MV-4-11 (cell line): Measurements from ENCODE around the gene ACP3.
"Not testable (repeated sequence)": the region's sequence is repeated elsewhere in the genome, so short reads cannot be mapped to it uniquely, and the experiment has no call there.

ENCODE experiments used
- DNase-seq: peaks from one replicate; lab custom pipeline; 2025; lab: John Stamatoyannopoulos, UW

ACP3 gene, protein sequence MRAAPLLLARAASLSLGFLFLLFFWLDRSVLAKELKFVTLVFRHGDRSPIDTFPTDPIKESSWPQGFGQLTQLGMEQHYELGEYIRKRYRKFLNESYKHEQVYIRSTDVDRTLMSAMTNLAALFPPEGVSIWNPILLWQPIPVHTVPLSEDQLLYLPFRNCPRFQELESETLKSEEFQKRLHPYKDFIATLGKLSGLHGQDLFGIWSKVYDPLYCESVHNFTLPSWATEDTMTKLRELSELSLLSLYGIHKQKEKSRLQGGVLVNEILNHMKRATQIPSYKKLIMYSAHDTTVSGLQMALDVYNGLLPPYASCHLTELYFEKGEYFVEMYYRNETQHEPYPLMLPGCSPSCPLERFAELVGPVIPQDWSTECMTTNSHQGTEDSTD

DNA sequence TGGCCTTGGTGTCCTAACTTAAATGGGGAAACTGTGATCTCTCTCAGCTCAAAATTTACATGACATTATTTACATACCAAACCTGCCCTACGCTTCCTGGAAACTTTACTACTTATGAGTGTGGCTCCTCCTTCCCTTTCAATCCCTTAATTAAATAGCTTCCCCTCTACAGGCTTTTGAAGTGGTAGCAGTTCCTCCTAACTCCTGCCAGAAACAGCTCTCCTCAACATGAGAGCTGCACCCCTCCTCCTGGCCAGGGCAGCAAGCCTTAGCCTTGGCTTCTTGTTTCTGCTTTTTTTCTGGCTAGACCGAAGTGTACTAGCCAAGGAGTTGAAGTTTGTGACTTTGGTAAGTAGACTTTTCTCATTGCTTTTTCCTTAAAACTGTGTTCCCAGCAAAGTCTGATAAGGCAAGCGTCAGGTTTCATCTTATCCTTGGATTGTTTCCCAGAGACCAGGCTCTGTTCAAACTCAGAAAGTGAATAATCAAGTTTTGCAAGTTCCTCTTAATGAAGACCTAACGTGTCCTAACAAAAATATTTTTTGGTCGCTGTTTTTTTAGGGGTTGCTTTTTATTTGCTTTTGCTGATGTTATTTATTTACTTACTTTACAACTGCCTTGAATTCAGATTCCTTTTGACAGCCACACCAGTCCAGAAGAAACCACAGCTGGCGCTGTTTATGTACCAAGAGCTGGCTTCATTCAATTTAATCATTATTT, at the start of gene ACP3:
TSS of gene ACP3 (plus strand) at position 179 of the 720 bp plus-strand sequence. CDS start at position 229, 50 bp downstream.
- peak; percentile 98 for DNase-seq

DNA sequence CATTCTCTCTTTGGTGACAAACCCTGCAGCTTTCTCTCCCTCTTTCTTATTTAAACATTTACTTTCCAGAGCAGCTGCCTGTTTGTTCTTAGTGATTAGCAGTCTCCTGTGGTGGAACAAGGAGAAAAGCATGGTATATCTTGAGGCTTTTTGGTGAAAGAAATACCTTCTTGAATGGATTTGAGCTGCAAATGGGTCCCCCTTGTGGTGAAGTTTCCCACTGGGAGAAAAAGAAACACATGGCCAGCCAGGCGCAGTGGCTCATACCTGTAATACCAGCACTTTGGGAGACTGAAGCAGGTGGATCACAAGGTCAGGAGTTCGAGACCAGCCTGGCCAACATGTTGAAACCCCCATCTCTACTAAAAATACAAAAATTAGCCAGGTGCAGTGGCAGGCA, 48.3 kb upstream of the ACP3 start:
- peak; percentile 30 for DNase-seq

DNA sequence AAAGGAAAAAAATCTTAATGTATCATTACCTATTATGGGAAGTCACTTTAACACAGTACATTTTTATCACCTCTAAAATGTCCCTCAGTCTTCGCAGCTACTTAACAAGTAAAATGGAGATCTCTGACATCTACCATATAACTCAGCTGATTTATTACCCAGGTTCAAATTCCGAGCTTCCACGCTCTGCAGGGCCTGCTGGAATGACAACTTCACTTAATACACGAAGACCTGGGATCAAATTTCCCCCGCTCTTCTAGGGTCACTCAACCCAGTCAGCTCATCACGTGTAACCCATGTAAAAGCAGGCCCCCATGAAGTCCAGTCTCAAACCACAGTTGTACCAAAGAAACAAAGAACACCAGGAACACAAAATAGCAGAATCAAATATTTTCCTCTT, 44.2 kb upstream of the ACP3 start:
- DNase-seq = no peak

DNA sequence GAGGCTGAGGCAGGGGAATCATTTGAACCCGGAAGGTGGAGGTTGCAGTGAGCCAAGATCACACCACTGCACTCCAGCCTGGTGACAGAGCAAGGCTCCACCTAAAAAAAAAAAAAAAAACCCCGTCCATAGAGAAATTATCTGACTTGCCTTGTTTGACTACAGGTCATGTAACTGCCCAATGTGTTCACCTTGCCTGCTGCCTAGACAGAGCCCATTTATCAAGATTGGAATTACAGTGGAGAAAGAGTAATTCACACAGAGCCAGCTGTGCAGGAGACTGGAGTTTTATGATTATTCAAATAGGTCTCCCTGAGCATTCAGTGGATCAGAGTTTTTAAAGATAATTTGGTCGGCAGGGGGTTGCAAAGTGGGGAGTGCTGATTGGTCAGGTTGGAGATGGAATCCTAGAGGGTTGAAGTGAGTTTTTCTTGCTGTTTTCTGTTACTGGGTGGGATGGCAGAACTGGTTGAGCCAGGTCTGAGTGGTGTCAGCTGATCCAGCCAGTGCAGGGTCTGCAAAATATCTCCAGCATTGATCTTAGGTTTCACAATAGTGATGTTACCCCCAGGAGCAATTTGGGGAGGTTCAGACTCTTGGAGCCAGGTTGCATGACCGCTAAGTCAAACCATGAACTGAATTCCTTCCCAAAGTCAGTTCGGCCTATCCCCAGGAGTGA, 40.8 kb upstream of the ACP3 start:
- no peak for DNase-seq

DNA sequence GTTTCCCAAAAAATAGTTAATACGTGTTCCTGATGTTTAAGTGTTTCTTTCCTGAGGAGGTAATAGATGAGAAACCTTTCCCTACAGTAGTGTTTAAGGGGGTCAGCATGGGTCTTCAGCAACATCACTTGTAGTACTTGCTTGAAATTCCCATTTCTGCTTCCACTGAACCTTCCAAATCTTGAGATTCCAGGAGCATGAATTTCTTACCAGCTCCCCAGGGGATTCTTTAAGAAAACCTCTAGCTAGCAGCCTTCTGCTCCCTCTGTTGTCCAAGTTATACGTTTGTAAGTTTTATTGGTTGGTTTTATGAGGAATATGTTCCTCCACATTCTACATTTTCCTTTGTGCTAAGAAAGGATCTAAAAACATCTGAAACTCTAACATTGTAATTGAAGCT, 38.2 kb upstream of the ACP3 start:
- DNase-seq = no peak

DNA sequence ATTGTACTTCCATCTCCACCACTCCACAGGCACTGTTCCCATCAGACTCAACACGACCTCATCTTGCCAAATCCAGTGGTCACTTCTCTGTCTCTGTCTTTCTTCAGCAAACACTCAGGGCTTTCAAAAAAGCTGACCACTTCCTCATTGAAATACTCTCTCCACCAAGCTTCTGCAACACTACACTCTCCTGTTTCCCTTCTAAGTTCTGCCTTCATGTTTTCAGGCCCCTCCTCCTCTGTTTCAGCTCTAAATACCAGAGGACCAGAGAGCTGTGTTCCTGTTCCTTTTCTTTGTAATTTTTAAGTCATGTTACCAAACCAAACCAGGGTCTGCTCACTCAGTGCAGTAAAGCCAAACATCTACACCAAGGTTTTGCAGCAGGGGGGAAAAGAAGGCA, 33.8 kb upstream of the ACP3 start:
- DNase-seq = peak; percentile 99

DNA sequence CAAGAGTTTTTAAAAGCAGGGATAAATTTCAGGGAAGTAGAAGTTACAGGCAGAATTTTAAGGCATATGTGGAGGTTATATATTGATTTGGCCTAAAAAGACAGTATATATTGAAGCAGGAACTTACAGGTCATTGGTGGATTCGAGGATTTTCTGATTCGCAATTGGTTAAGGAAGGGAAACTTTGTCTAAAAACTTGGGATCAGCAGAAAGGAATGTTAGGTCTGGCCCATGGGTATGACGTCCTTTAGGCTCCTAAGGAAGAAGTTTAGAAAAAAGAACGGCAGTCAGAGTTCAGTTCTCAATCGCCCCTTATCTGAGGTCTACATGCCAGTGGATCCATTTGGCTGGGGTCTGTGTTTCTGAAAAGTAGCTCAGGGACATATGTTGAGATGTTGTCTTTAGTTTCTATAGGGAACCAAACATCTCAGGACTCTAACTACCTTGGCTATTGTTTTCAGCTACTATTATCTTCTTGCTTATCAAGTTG, 33.2 kb upstream of the ACP3 start:
- DNase-seq = no peak

DNA sequence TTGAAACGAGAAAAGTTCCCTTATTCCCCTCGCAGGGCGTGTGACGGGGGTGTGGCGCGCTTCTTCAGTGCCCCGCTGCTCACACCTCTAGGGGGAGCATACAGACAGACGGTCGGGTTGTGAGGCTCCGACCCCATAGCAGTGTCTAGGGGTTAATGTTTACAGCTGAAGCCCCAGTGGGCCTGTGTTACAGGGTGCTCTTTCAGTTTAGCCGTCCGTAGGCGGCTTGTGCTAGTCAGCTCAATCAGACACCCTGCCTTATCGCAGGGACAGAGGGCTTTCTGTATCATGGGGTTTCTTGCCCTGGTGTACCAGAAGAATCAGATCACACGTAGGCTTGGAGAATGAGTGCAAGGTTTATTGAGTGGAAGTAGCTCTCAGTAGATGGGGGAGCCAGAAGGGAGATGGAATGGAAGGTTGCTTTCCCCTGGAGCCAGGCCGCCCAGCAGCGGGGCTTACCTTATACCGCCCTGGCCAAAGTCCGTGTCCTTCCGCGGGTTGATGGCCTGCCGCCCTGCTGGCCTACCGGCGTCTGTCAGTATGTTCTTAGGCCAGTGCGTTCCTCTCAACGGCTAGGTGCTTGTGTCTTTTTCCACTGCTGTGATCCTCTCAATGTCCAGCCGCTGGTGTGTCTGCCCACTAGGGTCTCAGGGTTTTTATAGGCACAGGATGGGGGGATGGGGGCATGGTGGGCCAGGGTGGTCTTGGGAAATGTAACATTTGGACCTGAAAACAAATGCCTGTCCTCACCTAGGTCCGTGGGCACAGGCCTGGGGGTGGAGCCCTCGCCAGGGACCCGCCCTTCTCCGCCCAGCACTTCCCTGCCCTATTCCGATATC, 32.2 kb upstream of the ACP3 start:
- DNase-seq = no peak

DNA sequence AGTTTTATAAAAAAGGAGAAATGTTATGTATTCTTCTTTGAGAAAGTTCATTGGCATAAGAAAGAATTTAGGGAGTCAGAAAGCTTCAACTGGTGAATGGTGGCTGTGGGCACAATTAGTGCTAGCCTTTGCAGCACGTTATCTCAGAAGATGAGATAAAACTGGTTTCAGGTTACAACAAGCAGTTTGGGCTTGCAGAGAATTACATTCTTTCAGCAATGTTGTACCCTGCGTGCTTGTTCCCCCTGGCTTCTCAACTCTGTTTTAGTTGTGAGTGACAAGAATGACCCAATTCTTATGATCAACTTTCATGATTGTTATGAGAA, 31.6 kb upstream of the ACP3 start:
- no peak for DNase-seq

DNA sequence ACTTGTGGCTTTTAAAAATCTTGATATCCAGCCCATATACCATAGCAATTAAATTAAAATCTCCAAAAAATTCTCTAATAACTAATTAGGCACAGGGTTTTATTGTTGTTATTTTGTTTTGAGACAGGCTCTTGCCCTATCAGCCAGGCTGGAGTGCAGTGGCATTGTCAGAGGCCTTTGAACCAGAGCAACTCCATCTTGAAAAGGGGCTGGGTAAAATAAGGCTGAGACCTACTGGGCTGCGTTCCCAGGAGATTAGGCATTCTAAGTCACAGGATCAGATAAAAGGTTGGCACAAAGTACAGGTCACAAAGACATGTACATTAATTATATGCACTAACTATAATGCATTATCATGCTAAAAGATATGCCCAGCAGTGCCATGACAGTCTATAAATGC, 31.2 kb upstream of the ACP3 start:
- DNase-seq = no peak

DNA sequence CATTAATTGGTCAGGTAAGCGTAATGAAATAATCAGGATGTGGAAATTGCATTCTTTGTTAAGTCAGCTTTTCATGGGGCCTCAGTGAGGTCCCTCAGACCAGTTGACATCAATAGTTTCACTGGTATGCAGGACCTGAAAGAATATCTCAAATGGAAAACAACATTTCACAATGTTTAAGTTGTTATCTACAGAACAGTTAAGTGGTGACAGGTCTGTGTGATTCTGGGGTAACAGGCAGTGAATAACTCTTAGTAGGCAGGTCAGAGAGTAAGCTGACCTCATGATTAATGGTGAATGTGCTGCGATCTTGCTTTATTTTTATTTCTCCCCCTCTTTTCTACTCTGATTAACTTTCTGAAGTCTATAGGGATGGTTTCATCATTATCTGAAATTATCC, 28.9 kb upstream of the ACP3 start:
- no peak for DNase-seq

DNA sequence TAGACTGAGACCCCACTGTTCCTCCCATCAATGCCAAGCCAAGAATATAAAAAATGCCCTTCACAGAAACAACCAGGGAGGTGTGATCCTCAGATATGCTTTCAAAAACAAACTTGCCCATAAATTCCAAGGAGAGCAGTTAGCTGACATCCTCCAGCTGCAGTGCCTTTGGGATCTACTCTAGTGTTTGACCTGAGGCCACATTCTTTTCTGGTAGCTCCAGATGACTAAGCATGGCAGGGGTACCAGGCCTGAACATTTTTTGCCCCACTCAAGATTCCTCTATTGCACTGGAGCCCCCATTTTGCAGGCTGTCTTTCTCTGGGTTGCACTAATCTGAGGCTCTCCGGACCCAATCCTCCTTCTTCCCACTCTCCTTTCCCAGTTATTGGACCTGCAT, 27.9 kb upstream of the ACP3 start:
- no peak for DNase-seq

DNA sequence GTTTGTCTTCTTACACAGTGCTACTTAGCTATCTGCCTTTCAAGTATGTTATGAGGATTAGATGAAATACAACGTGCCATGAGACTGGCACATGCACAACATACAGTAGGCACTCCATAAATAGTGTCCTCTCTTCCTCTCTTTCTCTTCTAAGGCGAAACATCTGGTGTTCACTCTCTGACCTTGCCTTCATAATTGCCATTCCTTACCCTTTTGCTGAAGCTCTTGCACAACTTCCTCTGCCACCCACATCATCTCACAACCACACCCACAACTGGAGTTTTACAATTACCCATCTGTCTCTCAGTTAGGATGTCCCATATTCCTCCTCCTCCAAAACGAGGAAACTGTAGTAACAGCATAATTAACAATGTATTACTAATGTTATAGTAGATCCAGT, 26.4 kb upstream of the ACP3 start:
- DNase-seq = peak; percentile 98

DNA sequence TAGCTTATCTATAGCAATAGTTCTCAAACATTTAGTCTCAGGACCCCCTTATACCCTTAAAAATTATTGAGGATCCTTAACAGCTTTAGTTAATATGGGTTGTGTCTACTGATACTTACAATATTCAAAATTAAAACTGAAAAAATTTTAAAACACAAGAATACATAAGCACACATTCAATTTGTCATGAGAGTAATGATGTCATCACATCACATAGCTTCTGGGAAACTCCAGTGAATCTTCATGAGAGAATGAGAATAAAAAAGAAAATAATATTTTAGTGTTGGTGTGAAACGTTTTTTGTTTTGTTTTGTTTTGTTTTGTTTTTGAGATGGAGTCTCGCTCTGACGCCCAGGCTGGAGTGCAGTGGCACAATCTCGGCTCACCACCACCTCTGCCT, 25.2 kb upstream of the ACP3 start:
- no peak for DNase-seq

DNA sequence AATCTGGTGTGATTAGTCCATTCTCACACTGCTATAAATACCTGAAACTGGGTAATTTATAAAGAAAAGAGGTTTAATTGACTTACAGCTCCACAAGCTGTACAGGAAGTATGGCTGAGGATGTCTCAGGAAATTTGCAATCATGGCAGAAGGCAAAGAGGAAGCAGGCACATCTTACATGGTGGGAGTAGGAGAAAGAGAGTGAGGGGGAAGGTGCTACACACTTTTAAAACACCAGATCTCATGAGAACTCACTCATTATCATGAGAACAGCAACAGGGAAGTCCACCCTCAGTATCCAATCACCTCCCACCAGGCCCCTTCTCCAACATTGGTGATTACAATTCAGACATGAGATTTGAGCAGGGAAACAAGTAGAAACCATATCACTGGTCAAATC, 24.0 kb upstream of the ACP3 start:
- peak; percentile 81 for DNase-seq

DNA sequence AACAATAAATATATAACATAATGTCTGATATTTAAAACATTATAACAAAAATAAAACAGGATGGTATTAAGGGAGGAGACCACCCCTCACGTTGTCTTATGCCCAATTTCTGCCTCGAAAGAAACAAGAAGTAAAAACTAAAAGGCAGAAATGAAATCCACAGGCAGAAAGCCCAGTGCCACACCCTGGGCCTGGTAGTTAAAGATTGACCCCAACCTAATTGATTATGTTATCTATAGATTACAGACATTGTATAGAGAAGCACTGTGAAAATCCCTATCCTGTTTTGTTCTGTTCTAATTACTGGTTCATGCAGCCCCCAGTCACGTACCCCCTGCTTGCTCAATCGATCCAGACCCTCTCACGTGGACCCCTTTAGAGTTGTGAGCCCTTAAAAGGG, 22.3 kb upstream of the ACP3 start:
- no peak for DNase-seq

DNA sequence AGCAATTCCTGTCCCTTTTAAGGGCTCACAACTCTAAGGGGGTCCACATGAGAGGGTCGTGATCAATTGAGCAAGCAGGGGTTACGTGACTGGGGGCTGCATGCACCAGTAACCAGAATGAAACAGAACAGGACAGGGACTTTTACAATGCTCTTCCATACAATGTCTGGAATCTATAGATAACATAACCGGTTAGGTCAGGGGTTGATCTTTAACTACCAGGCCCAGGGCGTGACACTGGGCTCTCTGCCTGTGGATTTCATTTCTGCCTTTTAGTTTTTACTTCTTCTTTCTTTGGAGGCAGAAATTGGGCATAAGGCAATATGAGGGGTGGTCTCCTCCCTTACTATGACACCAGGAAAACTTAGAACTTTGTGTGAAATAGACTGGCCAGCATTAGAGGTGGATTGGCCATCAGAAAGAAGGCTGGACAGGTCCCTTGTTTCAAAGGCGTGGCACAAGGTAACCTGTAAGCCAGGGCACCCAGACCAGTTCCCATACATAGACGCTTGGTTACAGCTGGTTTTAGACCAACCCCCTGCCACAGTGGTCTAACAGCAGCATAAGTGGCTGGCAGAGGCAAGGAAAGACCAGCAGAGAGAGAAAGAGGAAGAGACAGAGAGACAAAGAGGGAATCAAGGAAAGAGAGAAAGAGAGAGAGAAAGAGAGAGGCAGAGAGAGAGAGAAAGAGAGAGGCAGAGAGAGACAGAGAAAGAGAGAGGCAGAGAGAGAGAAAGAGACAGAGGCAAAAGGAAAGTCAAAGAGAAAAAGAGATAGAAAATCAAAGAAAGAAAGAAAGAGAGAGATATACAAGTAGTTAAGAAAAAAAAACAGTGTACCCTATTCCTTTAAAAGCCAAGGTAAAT, 13.6 kb upstream of the ACP3 start:
- peak; percentile 42 for DNase-seq

DNA sequence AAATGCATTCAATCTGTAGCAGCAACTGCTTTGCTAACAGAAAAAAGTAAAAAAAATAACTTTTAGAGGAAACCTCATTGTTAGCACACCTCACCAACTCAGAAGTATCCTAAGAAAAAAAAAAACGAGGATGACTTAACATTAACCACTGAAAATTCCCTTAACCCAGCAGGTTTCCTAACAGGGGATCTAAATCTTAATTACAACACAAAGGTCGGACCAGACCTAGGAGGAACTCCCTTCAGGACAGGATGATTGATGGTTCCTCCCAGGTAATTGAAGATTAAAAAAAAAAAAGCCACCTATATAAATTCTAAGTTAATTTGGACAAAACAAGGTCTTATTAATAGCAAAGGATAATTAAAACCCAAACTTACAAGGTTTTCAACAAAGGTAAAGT, 12.9 kb upstream of the ACP3 start:
- not testable (repeated sequence) for DNase-seq

DNA sequence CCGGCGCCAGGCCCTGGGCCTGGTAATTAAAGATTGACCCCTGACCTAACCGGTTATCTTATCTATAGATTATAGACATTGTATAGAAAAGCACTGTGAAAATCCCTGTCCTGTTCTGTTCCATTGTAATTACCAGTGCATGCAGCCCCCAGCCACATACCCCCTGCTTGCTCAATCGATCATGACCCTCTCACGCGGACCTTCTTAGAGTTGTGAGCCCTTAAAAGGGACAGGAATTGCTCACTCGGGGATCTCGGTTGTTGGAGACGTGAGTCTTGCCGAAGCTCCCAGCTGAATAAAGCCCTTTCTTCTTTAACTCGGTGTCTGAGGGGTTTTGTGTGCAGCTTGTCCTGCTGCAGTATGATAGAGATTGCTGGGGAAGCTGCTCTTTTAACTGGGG, 7.2 kb upstream of the ACP3 start:
- not testable (repeated sequence) for DNase-seq

DNA sequence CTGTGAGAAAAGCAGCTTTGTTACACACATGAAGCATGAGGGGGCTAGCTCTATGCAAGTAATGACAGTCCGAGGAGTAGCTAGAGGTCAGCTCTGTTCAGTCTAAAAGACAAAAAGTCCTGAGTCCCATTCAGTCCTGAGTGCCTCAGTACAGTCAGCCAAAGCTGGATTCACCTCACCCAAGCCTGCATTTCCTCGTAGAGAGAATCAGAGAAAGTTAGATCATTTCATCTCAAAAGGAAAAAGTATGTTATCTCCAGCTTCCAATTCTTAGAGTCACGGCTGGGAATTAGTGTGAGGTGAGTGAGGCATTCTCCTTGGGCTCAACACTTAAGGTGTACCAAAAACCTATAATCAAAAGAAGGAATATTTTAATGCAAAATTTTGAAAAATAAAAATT, 5.9 kb upstream of the ACP3 start:
- DNase-seq = no peak

DNA sequence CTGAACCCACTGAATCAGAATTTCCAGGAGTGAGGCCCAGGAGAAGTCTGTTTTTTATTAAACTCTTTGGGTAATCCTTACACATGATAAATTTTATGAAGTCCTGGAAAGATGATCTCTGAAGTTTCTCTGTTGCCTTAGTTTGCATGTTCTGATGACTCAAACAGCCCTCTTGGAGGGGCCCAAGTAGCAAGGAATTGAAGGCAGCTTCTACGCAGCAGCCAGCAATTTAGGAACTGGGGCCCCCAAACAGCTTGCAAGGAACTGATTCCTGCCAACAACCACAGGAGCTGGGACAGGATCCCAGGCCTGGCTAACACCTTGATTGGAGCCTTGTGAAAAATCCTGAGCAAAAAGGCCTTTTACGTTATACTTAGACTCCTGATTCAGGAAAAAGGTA, 5.4 kb upstream of the ACP3 start:
- DNase-seq = no peak
